Cardiac fibroblast (primary cell): ENCODE measurements around the gene NR2C2.

Experiments
- DNase-seq, 2 donors: peaks; one replicate each; pipeline versions ENCODE4 v3.0.0 to v3.0.0-alpha.2; 2010; ENCODE audit warnings: low read depth in 2 of 2
- H3K4me3 ChIP-seq, 2 donors: replicated peaks in 1 of 2; 1 replicate in 1 of 2; 2 replicates in 1 of 2; pipeline ENCODE4 v1.5.1; 2011; ENCODE audit warnings: low read depth in 2 of 2, low read length in 2 of 2, mild to moderate bottlenecking in 2 of 2, moderate library complexity in 1 of 2
- TF ChIP-seq, protein P1 (sequence below): IDR thresholded peaks from one replicate; pipeline ENCODE4 v1.5.1; 2011; ENCODE audit warnings: low read depth, mild to moderate bottlenecking, low read length, inconsistent platforms

The NR2C2 gene

DNA sequence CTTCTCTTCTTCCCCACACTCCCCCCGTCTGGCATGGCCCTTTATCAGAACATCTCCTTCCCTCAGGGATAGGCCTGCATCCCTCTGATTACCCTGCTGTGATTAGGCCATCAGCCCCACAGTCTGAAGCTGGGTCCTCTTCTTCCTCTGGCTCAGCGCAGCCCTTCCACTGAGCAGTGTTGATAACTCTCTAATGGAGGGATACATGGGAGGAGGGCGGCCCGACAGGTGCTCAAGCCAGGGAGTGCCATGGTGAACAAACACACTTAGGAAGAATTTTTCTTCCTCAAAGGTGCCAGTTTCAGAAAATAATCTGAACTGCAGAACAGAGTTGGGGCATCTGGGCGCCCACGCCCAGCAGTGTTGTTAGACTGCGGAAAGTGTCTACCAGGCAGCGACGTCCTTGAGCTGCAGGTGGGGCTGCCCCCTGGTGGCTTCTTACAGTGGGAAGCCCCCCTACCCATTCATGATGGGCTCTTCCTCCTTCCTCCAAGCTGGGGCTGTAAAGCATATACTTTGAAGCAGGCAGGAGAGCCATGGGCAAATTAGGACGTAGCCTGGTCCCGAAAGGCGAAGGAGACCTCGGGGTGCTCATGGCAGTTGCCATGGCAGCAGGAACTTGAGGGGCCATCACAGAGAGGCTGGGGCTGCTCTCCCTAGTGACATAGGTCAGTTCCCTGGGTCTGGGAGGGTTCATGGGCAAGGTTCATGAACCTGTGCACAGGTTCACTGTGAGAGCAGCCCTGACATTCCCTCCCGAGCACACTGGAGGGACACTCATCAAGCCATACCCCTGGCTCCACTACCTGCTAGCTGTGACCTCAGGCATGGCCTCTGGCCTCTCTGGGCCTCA, 33.2 kb upstream of the NR2C2 start:
- no peak for DNase-seq
- TF ChIP-seq, protein P1, sequence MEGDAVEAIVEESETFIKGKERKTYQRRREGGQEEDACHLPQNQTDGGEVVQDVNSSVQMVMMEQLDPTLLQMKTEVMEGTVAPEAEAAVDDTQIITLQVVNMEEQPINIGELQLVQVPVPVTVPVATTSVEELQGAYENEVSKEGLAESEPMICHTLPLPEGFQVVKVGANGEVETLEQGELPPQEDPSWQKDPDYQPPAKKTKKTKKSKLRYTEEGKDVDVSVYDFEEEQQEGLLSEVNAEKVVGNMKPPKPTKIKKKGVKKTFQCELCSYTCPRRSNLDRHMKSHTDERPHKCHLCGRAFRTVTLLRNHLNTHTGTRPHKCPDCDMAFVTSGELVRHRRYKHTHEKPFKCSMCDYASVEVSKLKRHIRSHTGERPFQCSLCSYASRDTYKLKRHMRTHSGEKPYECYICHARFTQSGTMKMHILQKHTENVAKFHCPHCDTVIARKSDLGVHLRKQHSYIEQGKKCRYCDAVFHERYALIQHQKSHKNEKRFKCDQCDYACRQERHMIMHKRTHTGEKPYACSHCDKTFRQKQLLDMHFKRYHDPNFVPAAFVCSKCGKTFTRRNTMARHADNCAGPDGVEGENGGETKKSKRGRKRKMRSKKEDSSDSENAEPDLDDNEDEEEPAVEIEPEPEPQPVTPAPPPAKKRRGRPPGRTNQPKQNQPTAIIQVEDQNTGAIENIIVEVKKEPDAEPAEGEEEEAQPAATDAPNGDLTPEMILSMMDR: no peak
- H3K4me3 ChIP-seq: no peak overlapping the region

DNA sequence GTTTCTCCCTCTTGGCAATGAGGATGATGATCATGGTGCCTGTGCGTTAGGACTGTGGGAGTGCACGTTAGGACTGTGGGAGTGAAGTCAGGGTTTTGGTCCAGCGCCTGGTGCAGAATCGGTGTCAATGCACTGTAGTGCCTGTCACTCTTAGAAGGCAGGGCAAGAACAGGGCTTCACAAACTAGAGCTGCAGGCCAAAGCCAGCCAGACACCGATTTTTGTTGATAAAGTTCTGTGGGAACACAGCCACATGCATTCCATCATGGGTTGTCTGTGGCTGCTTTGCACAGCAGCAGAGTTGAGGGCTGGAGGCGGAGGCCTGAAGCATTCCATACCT, 32.6 kb upstream of the NR2C2 start:
- H3K4me3 ChIP-seq: no peak overlapping the region
- no peak for DNase-seq
- TF ChIP-seq, protein P1: no peak

DNA sequence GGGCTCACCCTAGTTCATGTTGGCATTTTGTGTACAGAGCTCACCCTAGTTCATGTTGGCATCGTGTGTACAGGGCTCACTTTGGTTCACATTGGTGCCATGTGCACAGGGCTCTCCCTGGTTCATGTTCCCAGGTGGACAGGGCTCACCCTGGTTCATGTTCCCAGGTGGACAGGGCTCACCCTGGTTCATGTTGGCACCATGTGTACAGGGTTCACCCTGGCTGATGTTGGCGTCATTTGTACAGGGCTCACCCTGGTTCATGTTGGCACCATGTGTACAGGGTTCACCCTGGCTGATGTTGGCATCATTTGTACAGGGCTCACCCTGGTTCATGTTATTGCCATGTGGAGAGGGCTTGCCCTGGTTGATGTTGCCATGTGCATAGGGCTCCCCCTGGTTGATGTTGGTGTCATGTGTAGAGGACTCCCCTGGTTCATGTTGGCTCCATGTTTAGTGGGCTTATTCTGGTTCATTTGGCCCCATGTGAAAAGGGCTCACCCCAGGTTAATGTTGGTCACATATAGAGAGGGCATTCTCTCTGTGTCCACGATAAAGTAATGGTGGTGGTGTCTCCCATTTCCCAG, 31.7 kb upstream of the NR2C2 start:
- H3K4me3 ChIP-seq: no peak overlapping the region
- peak in 1 of 2 donors; percentile 5 for DNase-seq

DNA sequence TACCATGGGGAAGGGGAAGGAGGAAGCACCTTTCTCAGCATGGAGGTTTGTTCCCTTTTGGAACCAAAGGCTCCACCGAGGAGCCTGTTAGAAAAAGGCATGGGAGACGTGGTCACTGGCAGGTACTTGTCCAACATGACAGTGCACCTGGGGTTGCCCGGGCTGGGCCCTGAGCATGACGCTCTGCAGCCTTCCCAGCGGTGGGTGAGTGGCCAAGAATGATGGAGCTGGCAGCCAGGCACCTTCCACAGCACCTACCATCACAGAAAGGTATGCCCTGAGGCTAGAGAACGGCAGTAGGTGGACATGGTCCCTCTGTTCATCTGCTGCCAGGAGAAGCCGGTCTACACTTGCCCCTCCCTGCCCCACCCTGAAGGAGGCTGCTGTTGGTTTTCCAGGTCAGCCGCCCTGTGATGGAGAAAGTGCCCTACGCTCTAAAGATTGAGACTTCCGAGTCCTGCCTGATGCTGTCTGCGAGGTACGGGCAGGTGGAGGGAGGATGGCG, 29.0 kb upstream of the NR2C2 start:
- H3K4me3 ChIP-seq: no peak overlapping the region
- DNase-seq: no peak
- TF ChIP-seq, protein P1: no peak

More for the DNA sequence above, 31.7 kb upstream of the NR2C2 start:
- TF ChIP-seq, protein P1: peak; percentile 3

DNA sequence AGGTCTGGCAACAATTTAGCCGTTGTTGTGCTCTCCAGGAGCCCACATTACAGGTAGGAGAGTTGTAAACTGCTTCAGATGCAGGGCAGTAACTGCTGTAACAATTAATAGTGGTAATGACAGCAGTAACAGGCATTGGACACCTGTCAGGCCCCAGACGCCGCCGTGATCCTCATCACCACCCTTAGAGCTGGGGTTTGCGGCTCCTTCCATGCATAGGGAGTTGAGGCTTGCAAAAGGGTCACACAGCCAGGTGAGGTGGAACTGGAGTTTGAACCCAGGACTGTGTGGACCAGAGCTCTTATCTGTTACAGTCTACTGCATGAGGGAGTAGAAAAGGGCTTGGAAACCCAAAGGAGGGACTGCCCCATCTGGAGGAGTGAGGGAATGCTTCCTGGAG, 26.8 kb upstream of the NR2C2 start:
- H3K4me3 ChIP-seq: no peak overlapping the region
- no peak for DNase-seq
- TF ChIP-seq, protein P1: no peak

DNA sequence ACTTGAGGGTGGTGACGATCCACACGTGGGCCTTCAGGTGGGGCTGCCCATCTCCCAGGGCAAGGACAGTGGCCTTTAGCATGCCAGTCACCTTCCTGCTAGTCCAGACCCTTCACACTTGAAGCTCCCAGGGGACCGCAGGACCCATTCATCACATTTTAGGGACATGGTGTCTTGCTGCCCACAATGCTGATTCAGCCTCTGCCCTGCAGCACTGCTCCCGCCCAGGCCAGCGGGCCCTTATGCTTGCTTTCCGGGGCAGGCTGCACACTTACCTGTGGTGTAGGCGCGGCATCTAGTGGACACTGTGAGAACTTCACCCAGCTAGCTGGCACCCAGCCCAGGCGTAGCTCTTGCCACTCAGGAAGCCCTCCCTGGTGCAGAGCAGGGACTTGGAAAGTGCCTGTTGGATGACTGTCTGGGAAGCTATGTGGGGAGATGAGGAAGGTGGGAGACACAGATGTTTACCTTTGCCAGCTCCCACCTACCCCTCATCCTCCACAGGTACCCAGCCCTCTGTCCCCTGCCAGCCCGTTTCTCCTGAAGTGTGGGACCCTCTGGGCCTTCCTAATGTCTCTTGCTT, 26.3 kb upstream of the NR2C2 start:
- H3K4me3 ChIP-seq: no peak overlapping the region
- peak; percentile 91 to 94 for DNase-seq
- TF ChIP-seq, protein P1: peak; percentile 94
